SU-DHL-6 (cell line): ENCODE results near the gene GPHN.

Experiments used
- H2AFZ ChIP-seq: fragments of 200-600 bp; sonication (generic); 2 replicates; pipeline ENCODE4 v1.6.1; 2014; ENCODE audit warnings: low read depth, mild to moderate bottlenecking, moderate library complexity, mixed read lengths, antibody characterized with exemption, low read length; ENCODE audit not compliant: severe bottlenecking
- H3F3A ChIP-seq: fragments of 200-600 bp; shearing (Covaris generic); 2 replicates; pipeline ENCODE4 v1.6.0; 2016; ENCODE audit warnings: antibody characterized with exemption, mild to moderate bottlenecking; ENCODE audit not compliant: insufficient read depth
- H3K27ac ChIP-seq: fragments of 200-600 bp; sonication (generic); 2 replicates; pipeline ENCODE4 v1.5.1; 2016; ENCODE audit warnings: low read depth, mild to moderate bottlenecking, low read length, moderate library complexity, mixed read lengths
- H3K27me3 ChIP-seq: fragments of 200-600 bp; sonication (generic), shearing (Covaris generic); 2 replicates; pipeline ENCODE4 v1.6.0; 2014; ENCODE audit warnings: mild to moderate bottlenecking, low read length
- H3K36me3 ChIP-seq: fragments of 200-600 bp; sonication (generic); 2 replicates; pipeline ENCODE4 v1.6.1; 2014; ENCODE audit warnings: mild to moderate bottlenecking, low read length, mixed read lengths
- H3K4me2 ChIP-seq: fragments of 300-600, 200-600 bp; shearing (Covaris generic), sonication (generic); 2 replicates; pipeline ENCODE4 v1.6.0; 2014; ENCODE audit warnings: low read length, low read depth, mild to moderate bottlenecking; ENCODE audit not compliant: poor library complexity, severe bottlenecking
- H3K4me3 ChIP-seq: fragments of 200-600 bp; sonication (generic); 2 replicates; pipeline ENCODE4 v1.5.1; 2014; ENCODE audit warnings: antibody characterized with exemption, low read length, mild to moderate bottlenecking, mixed read lengths; ENCODE audit not compliant: insufficient read depth, poor library complexity, severe bottlenecking
- H3K79me2 ChIP-seq: fragments of 200-600 bp; sonication (generic); 2 replicates; pipeline ENCODE4 v1.6.1; 2014; ENCODE audit warnings: mild to moderate bottlenecking, low read length, moderate library complexity; ENCODE audit not compliant: insufficient read depth
- H3K9ac ChIP-seq: fragments of 200-600 bp; sonication (generic); 2 replicates; pipeline ENCODE4 v1.7.0; 2014; ENCODE audit warnings: mild to moderate bottlenecking, low read length
- H3K9me2 ChIP-seq: fragments of 200-600 bp; sonication (generic); replicated peaks from 2 replicates; pipeline ENCODE4 v1.6.1; 2014; ENCODE audit warnings: low read length; ENCODE audit not compliant: insufficient read depth
- H3K9me3 ChIP-seq: fragments of 200-600 bp; sonication (generic); 2 replicates; pipeline ENCODE4 v1.6.1; 2014; ENCODE audit warnings: low read length, mixed read lengths; ENCODE audit not compliant: insufficient read depth
- H4K20me1 ChIP-seq: fragments of 200-600 bp; sonication (generic); 2 replicates; pipeline ENCODE4 v1.6.1; 2014; ENCODE audit warnings: low read depth, mild to moderate bottlenecking, antibody characterized with exemption, low read length, moderate library complexity, mixed read lengths
- CTCF ChIP-seq: fragments of 200-600 bp; sonication (generic); IDR thresholded peaks from one replicate; pipeline ENCODE4 v1.5.1; 2017; ENCODE audit warnings: antibody characterized with exemption, mild to moderate bottlenecking, low read length, moderate library complexity; ENCODE audit not compliant: insufficient read depth, poor library complexity, severe bottlenecking
- EZH2phosphoT487 ChIP-seq: fragments of 200-600 bp; sonication (generic), shearing (Covaris generic); conservative IDR thresholded peaks from 2 replicates; pipeline ENCODE4 v1.6.1; 2018; ENCODE audit warnings: mild to moderate bottlenecking, antibody characterized with exemption, low read length, moderate library complexity, mixed read lengths

GPHN gene

GRCh38 chr14:67221248-67221981 lies 713.5 kb downstream of the GPHN start:
- no peaks in the 10 kb centered on the region for H3K9me2 ChIP-seq
- no peak overlapping the region for H3K4me3 ChIP-seq
- H3K27ac ChIP-seq, result no peak overlapping the region
- no peaks in the 10 kb centered on the region for H3K9me3 ChIP-seq
- H4K20me1 ChIP-seq, result no peaks in the 10 kb centered on the region
- no peaks in the 10 kb centered on the region for H3K36me3 ChIP-seq
- H2AFZ ChIP-seq, result no peak overlapping the region
- no peaks in the 10 kb centered on the region for H3F3A ChIP-seq
- no peak overlapping the region for H3K9ac ChIP-seq
- H3K4me2 ChIP-seq, result no peak overlapping the region
- H3K27me3 ChIP-seq, result no peaks in the 10 kb centered on the region
- no peaks in the 10 kb centered on the region for H3K79me2 ChIP-seq
- TF ChIP-seq CTCF (no peak), EZH2phosphoT487 (no peak)

- no peaks in the 10 kb centered on the region for H3K79me2 ChIP-seq
- no peak overlapping the region for H3K4me2 ChIP-seq
- no peak overlapping the region for H3K27ac ChIP-seq
- TF ChIP-seq CTCF (no peak), EZH2phosphoT487 (no peak)
- no peaks in the 10 kb centered on the region for H3K36me3 ChIP-seq
- no peak overlapping the region for H2AFZ ChIP-seq
- H3K9ac ChIP-seq, result no peak overlapping the region
- no peaks in the 10 kb centered on the region for H4K20me1 ChIP-seq
- no peaks in the 10 kb centered on the region for H3K9me2 ChIP-seq
- no peak overlapping the region for H3K4me3 ChIP-seq
- no peaks in the 10 kb centered on the region for H3K27me3 ChIP-seq
- no peaks in the 10 kb centered on the region for H3F3A ChIP-seq
- H3K9me3 ChIP-seq, result no peaks in the 10 kb centered on the region
These were observed 714.0 kb downstream of the GPHN start for GRCh38 chr14:67221982-67222328.

- no peaks in the 10 kb centered on the region for H4K20me1 ChIP-seq
- H3F3A ChIP-seq, result no peaks in the 10 kb centered on the region
- TF ChIP-seq EZH2phosphoT487 (no peak), CTCF (no peak)
- H3K36me3 ChIP-seq, result no peaks in the 10 kb centered on the region
- no peak overlapping the region for H3K4me3 ChIP-seq
- H3K27me3 ChIP-seq, result no peaks in the 10 kb centered on the region
- no peaks in the 10 kb centered on the region for H3K9me3 ChIP-seq
- H3K27ac ChIP-seq, result no peak overlapping the region
- H3K9me2 ChIP-seq, result no peaks in the 10 kb centered on the region
- H3K9ac ChIP-seq, result no peak overlapping the region
- H3K79me2 ChIP-seq, result no peaks in the 10 kb centered on the region
- H2AFZ ChIP-seq, result no peak overlapping the region
- H3K4me2 ChIP-seq, result no peak overlapping the region
These were observed 717.6 kb downstream of the GPHN start for GRCh38 chr14:67225523-67225922.
